ENCODE results near the gene SSR2.

DNA sequence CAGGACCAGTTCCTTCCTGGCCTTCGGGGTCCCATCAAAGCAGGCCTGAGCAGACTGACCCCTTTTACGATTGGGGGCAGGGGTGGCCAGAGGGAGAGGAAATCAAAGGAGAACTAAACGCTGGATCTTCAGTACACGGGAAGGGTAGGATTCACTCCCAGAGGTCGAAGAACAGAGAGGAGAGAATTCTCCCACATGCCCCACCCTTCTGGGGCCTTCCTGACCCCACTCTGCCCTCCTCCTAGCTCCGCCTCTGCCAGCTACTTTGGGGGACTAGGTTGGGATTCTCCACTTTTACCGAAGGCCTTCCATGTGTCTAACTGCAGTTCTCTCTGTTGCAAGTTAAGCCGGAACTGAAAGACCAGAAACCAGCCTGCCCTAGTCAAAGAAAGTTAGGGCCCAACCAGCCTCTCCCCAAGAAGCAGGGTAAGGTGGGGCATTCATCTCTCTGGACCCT, 41.8 kb downstream of the SSR2 start:
- TF ChIP-seq, protein P1, sequence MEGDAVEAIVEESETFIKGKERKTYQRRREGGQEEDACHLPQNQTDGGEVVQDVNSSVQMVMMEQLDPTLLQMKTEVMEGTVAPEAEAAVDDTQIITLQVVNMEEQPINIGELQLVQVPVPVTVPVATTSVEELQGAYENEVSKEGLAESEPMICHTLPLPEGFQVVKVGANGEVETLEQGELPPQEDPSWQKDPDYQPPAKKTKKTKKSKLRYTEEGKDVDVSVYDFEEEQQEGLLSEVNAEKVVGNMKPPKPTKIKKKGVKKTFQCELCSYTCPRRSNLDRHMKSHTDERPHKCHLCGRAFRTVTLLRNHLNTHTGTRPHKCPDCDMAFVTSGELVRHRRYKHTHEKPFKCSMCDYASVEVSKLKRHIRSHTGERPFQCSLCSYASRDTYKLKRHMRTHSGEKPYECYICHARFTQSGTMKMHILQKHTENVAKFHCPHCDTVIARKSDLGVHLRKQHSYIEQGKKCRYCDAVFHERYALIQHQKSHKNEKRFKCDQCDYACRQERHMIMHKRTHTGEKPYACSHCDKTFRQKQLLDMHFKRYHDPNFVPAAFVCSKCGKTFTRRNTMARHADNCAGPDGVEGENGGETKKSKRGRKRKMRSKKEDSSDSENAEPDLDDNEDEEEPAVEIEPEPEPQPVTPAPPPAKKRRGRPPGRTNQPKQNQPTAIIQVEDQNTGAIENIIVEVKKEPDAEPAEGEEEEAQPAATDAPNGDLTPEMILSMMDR (IDR thresholded peaks at IDR 0.05; ENCODE audit: low read depth, low read length), result no peak
- TF ChIP-seq EZH2phosphoT487 (IDR thresholded peaks at IDR 0.05; ENCODE audit: low read depth), result no peak
